Vein endothelial cell (primary cell): ENCODE data around the gene MARCHF6. TPM values are rescaled to one million over a fixed set of nuclear protein-coding genes. Genes with fewer than 3 reads are reported as not detected.

Experiments
- small RNA-seq: library from RNA; depleted of rRNA; stranded (forward); fragments of <200 nt; gene quantifications from one replicate; pipeline ENCODE3, GENCODE V24; 2012
- total RNA-seq: library from RNA; depleted of rRNA; stranded (reverse); fragments of >200 nt; gene quantifications from 2 replicates; pipeline ENCODE4 v1.2.3, GENCODE V29; 2012

Gene MARCHF6
- total RNA-seq, result 62.3 and 66.6 TPM in 2 replicates

GRCh38 chr5:10353241-10354047 is at the start of gene MARCHF6:
Gene MARCHF6 (plus strand): TSS chr5:10353695. CDS start chr5:10353899, 204 bp downstream.

GRCh38 chr5:10307206-10308148 is 46.0 kb upstream of the MARCHF6 start, which contains the start of gene CMBL:
Gene CMBL (minus strand): TSS chr5:10307902. CDS start chr5:10290762, 17,140 bp downstream.

Small RNA genes lying within 50 kb of the gene (small RNA-seq; reads per million reads assigned to genes)
- gene RF00019, result not detected

Other genes starting within 250 kb of the MARCHF6 start
- 14.4 and 21.7 TPM in 2 replicates for gene ATPSCKMT, start 103.8 kb upstream of the MARCHF6 start, total RNA-seq
- gene CCT5, start 103.4 kb upstream of the MARCHF6 start, total RNA-seq, result 419 and 585 TPM in 2 replicates
- gene CMBL, start 45.8 kb upstream of the MARCHF6 start, total RNA-seq, result 4.6 and 6.2 TPM in 2 replicates
- 0.96 and 1.3 TPM in 2 replicates for gene ROPN1L, start 88.2 kb downstream of the MARCHF6 start, total RNA-seq
- 3.1 and 6.9 TPM in 2 replicates for gene ANKRD33B, start 210.4 kb downstream of the MARCHF6 start, total RNA-seq